Brain pericyte (primary cell): ENCODE results near the gene BTK.
"Not testable (repeated sequence)": the region's sequence is repeated elsewhere in the genome, so short reads cannot be mapped to it uniquely, and the experiment has no call there.

Experiments
- DNase-seq: peaks from one replicate; pipeline ENCODE4 v3.0.0-alpha.2; 2012; ENCODE audit warnings: low read depth, low spot score

The BTK gene

DNA sequence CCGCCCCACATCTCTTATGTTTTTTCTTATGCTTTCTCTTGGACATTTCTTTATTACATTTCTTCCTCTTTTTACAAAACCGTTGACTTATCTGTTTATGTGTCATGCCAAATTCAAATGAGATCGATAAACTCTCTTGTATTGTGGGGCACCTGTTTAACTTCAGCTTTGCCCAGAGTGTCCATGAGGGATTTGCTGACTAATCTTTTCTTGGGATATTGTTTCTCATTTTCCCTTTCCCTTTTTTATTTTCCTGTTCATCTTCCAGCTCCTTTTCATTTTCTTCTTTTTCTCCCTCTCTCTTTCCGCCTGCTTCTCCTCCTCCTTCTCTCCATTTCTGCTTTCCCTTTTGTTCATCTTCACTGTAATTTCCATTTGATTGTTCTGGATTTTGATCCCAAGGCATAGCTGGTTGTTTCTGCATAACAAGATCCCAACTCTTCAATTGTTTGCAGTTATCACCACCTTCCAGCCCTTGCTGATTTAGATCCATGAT lies 48.2 kb downstream of the BTK start:
- DNase-seq = no peak

DNA sequence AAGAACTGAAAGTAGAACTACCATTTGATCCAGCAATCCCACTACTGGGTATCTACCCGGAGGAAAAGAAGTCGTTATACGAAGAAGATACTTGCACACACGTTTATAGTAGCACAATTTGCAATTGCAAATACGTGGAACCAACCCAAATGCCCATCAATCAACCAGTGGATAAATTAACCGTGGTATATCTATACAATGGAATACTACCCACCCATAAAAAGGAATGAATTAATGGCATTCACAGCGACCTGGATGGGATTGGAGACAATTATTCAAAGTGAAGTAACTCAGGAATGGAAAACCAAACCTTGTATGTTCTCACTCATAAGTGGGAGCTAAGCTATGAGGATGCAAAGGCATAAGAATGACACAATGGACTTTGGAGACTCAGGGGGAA lies 51.7 kb downstream of the BTK start:
- not testable (repeated sequence) for DNase-seq

DNA sequence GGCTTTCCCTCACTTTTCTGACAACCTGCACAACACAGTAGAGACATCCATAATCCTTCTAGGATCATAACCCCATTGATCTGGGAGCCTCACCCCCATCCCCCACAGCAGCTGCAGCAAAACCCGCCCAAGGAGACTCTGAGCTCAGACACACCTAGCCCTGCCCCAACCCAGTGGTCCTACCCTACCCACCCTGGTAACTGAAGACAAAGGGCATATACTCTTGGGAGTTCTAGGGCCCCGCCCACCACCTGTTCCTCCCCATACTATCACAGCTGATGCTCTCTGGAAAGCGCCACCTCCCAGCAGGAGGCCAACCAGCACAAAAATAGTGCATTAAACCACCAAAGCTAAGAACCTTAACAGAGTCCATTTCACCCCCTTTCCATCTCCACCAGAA lies 59.4 kb downstream of the BTK start:
- not testable (repeated sequence) for DNase-seq

DNA sequence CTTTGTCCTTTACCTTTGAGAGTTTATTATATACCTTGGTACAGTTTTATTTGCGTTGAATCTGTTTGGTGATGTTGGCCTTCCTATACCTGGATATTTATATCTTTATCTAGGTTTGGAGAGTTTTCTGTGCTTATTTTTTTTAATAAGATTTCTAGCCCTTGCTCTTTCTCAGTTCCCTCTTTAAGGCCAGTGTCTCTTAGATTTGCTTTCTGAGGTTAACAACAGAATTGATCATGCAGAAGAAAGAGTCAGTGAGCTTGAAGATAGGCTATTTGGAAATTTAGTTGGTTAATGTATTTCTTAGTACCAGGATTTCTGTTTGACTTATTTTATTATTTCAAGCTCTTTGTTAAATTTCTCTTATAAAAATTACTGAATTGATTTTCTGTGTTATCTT lies 82.2 kb downstream of the BTK start:
- DNase-seq = no peak
